Measurements from ENCODE around the gene PABPN1L. TPM values are rescaled to one million over a fixed set of nuclear protein-coding genes. Genes with fewer than 3 reads are reported as not detected.

Gene PABPN1L
- total and polyA plus RNA-seq, 4 experiments from 2014 or later = not detected

DNA sequence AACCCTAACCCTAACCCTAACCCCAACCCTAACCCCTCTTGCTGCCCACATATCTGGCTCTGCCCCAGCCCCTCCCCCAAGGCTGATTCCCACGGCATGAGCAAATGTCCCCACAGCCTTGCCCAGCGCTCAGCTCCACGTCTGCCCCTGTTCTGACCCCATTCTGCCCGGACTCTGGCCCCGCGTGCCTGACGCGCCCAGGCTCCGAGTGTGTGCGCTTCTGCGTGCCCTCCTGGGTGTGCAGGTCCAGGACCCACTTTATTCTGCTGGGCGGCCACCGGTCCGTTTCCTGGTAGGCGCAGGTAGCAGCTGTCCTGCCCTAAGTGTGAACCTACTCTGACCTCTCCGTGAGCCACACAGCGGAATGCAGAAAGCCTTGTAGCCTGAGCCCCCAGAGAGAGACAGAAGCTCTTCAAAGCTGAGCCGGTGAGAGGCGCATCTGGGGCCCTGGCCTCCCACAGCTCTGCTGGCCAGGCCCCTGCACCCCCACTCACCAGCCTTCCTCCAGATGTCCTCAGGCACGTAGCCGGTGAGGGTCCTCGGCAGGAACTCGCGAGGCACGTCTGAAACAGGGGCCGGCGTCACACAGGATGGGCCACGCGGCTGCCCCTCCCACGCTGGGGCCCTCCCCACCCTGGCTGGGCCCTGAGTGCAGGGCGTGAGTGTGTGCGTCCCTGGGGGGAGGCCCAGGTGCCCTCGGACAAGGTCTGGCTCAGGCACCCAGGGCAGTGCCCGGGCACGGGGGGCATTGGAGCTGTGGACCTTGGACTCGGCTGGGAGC lies 14.0 kb upstream of the PABPN1L start:
- H3K36me3 ChIP-seq (ENCODE audit: insufficient read depth, low read length) = no peaks in the 10 kb centered on the region
- peaks cover 0 to 1% (median 0%) of the 10 kb centered on the region in 8 donors for H3K9me3 Mint-ChIP-seq
- intact Hi-C loops (cut with micrococcal nuclease) = no loop called here
- H3K4me3 Mint-ChIP-seq = no peak overlapping the region
- no peak overlapping the region for H3K27ac ChIP-seq (ENCODE audit: low read depth, low read length)
- no peak overlapping the region for H3K4me3 ChIP-seq (ENCODE audit: low read length in 2 of 2)
- no peak for DNase-seq
- H3K9me3 ChIP-seq (ENCODE audit: control insufficient read depth in 1 of 2, low read length in 2 of 2) = no peaks in the 10 kb centered on the region
- H3K27me3 ChIP-seq (ENCODE audit: insufficient read depth, low read length) = no peaks in the 10 kb centered on the region
- peaks cover 2 to 6% (median 4%) of the 10 kb centered on the region in 4 donors for H3K4me1 Mint-ChIP-seq
- no peaks in the 10 kb centered on the region for H3K36me3 Mint-ChIP-seq
- H3K27ac Mint-ChIP-seq = no peak overlapping the region
- H3K4me1 ChIP-seq (ENCODE audit: insufficient read depth, low read length) = no peaks in the 10 kb centered on the region
- POLR2A ChIA-PET (ENCODE audit: partially characterized antibody) = no interaction called here
- peaks cover 0 to 1% of the 10 kb centered on the region in 2 donors for H3K27me3 Mint-ChIP-seq
- CTCF ChIA-PET (ENCODE audit: partially characterized antibody) = no interaction called here

DNA sequence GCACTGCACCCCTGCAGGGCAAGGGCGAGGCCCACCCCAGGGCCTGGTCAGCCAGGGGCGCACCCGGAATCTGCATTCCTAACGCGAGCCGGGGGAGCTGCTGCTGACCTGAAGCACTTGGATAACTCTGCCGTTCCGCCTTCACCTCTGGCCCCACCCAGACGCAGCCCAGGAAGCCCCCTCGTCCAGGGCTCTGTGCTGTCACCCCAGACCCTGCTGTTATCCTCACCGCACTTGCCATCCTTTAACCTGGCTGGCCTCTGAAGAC lies 13.3 kb upstream of the PABPN1L start:
- ChIA-PET CTCF (ENCODE audit: partially characterized antibody) (no interaction called here), POLR2A (ENCODE audit: partially characterized antibody) (no interaction called here)
- H3K9me3 Mint-ChIP-seq = peaks cover 0 to 1% (median 0%) of the 10 kb centered on the region in 8 donors
- Histone ChIP-seq H3K27ac (ENCODE audit: low read depth, low read length) (no peak overlapping the region), H3K36me3 (ENCODE audit: insufficient read depth, low read length) (no peaks in the 10 kb centered on the region), H3K4me3 (ENCODE audit: low read length in 2 of 2) (no peak overlapping the region), H3K27me3 (ENCODE audit: insufficient read depth, low read length) (no peaks in the 10 kb centered on the region), H3K9me3 (ENCODE audit: control insufficient read depth in 1 of 2, low read length in 2 of 2) (no peaks in the 10 kb centered on the region), H3K4me1 (ENCODE audit: insufficient read depth, low read length) (no peaks in the 10 kb centered on the region)
- no peak overlapping the region for H3K4me3 Mint-ChIP-seq
- DNase-seq = no peak
- intact Hi-C loops (cut with micrococcal nuclease) = no loop called here
- H3K36me3 Mint-ChIP-seq = no peaks in the 10 kb centered on the region
- no peak overlapping the region for H3K27ac Mint-ChIP-seq
- H3K4me1 Mint-ChIP-seq = peaks cover 2 to 6% (median 4%) of the 10 kb centered on the region in 4 donors
- H3K27me3 Mint-ChIP-seq = peaks cover 0 to 1% of the 10 kb centered on the region in 2 donors

DNA sequence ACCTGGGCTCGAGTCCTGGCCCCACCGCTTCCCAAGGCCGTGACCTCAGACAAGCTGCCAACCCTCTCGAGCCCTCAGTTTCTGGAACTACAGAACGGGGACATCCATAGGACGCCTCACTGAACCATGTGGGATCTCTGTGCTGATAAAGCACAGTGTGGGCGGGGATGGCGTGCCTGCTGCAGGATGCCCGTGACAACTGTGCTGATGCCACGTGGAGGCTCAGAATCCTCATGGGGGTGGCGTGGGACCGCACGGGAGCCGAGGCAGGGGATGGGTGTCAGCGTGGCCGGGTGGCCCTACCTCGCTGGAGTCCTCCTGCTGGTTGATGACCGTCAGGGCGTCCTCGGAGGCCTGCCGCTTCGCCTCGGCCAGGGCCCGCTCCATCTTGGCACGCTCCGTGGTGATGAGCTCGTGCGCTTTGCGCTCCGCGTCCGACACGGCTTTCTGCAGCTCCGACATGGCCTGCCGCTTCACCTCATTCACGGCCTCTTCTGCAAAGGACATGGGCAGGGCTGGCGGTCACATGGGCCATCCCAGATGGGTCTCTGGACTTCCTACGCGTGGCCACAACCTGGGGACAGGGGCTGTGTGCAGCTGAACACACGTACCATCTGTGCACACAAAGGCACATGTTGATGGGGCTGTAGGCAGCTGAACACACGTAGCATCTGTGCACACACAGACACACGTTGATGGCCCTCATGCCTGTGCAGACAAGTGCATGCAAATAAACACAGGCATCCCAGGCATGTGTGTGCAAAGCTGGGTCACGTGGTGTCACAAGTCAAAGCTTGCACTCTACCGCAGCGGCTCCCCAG lies 12.7 kb upstream of the PABPN1L start:
- POLR2A ChIA-PET (ENCODE audit: partially characterized antibody) = no interaction called here
- H3K9me3 Mint-ChIP-seq = peaks cover 0 to 1% (median 0%) of the 10 kb centered on the region in 8 donors
- intact Hi-C loops (cut with micrococcal nuclease) = no loop called here

DNA sequence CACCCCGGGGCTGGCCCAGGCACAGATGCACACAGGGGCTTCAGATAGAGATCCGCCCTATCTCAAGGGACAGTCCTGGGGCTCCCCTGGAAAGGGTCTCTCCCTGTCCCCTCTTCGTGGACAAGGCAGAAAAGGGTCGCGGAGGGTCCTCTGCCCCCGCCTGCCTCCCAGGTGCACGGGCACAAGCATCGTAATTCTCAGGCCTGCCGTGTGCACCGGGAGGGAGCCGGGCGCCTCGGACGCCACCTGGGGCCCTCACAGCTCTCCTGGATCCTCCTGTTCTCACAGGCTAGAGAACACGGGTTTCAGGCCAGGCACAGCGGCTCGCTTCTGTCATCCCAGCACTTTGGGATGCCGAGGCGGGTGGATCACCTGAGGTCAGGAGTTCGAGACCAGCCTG lies 11.9 kb upstream of the PABPN1L start:
- no peaks in the 10 kb centered on the region for H3K27me3 ChIP-seq (ENCODE audit: insufficient read depth, low read length)
- H3K9me3 ChIP-seq (ENCODE audit: control insufficient read depth in 1 of 2, low read length in 2 of 2) = no peaks in the 10 kb centered on the region
- Mint-ChIP-seq H3K27ac (no peak overlapping the region), H3K27me3 (peaks cover 0 to 1% of the 10 kb centered on the region in 2 donors), H3K4me3 (no peak overlapping the region), H3K36me3 (no peaks in the 10 kb centered on the region), H3K4me1 (peaks cover 2 to 6% (median 4%) of the 10 kb centered on the region in 4 donors), H3K9me3 (peaks cover 0 to 1% (median 0%) of the 10 kb centered on the region in 8 donors)
- ChIA-PET POLR2A (ENCODE audit: partially characterized antibody) (no interaction called here), CTCF (ENCODE audit: partially characterized antibody) (no interaction called here)
- H3K4me3 ChIP-seq (ENCODE audit: low read length in 2 of 2) = no peak overlapping the region
- no peak for DNase-seq
- H3K27ac ChIP-seq (ENCODE audit: low read depth, low read length) = no peak overlapping the region
- intact Hi-C loops (cut with micrococcal nuclease) = no loop called here
- no peaks in the 10 kb centered on the region for H3K4me1 ChIP-seq (ENCODE audit: insufficient read depth, low read length)
- H3K36me3 ChIP-seq (ENCODE audit: insufficient read depth, low read length) = no peaks in the 10 kb centered on the region

More for the DNA sequence above, 12.7 kb upstream of the PABPN1L start:
- Histone ChIP-seq H3K27me3 (ENCODE audit: insufficient read depth, low read length) (no peaks in the 10 kb centered on the region), H3K36me3 (ENCODE audit: insufficient read depth, low read length) (no peaks in the 10 kb centered on the region), H3K4me1 (ENCODE audit: insufficient read depth, low read length) (no peaks in the 10 kb centered on the region), H3K4me3 (ENCODE audit: low read length in 2 of 2) (no peak overlapping the region), H3K9me3 (ENCODE audit: control insufficient read depth in 1 of 2, low read length in 2 of 2) (no peaks in the 10 kb centered on the region), H3K27ac (ENCODE audit: low read depth, low read length) (no peak overlapping the region)
- CTCF ChIA-PET (ENCODE audit: partially characterized antibody) = no interaction called here
- no peak overlapping the region for H3K4me3 Mint-ChIP-seq
- DNase-seq = no peak
- H3K27ac Mint-ChIP-seq = no peak overlapping the region
- H3K4me1 Mint-ChIP-seq = peaks cover 2 to 6% (median 4%) of the 10 kb centered on the region in 4 donors
- H3K27me3 Mint-ChIP-seq = peaks cover 0 to 1% of the 10 kb centered on the region in 2 donors
- no peaks in the 10 kb centered on the region for H3K36me3 Mint-ChIP-seq

DNA sequence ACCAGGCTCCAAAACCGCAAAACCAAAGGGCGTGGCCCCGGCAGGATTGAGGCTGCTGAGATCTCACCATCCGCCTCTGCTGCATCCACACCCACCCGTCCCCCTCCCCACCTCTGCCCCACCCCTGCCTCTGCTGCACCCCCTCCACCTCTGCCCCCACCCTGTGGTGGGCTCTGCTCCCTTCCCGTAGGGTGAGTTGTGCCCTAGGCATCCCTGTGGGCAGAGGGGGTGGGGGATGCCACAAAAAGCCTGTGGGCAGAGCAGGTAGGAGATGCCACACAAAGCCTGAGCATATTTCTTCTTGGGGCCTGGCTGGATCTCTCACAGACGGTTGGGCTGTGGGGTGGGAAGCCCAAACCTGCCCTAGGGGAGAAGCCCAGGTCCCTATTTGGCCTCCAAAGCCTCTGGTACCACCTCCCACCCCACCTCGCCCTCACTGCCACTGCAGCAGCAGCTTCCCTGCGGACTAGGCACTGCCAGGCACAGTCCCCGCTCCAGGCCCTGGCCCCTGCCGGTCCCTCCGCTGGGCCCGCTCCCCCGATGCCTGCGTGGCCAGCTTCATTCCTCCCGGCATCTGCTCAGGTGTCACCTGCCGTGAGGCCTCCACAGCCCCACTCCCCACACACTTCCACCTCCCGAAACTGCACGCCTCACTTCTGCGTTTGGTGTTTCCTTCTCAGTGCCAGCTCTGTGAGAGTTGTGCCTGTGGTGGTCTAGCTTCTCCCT lies 11.3 kb upstream of the PABPN1L start:
- no peaks in the 10 kb centered on the region for H3K36me3 ChIP-seq (ENCODE audit: insufficient read depth, low read length)

DNA sequence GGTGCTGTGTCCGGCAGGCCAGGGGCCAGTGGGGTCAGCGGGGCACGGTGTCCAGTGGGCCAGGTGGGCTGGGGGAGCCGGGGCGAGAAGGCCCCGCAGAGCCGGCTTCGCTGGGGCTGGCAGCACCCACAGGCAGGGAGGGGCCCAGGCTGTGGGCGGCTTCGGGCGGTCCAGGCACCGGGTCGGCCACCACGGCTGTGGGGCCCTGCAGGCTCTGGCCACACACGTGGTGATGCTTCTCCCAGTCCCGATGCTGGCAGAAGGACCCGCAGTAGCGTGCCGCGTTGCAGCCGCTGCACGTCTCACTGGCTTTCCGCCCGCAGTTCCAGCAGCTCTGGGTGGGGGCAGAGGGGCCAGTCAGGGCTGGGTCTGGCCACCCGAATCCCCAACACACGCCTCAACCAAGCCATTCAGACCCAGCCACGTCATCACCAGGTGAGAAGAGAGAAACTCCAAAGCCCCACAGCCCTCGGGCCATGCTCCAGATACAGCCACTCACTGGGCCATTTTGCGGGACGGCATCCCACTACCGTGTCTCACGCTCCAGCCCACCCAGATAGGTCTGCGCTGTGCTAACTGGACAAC lies 10.6 kb upstream of the PABPN1L start:
- no peaks in the 10 kb centered on the region for H3K9me3 ChIP-seq (ENCODE audit: control insufficient read depth in 1 of 2, low read length in 2 of 2)
- H3K4me1 Mint-ChIP-seq = peaks cover 0 to 1% (median under 1%) of the 10 kb centered on the region in 4 donors
- H3K36me3 Mint-ChIP-seq = no peaks in the 10 kb centered on the region
- no peak overlapping the region for H3K4me3 ChIP-seq (ENCODE audit: low read length in 2 of 2)
- no peak overlapping the region for H3K27ac ChIP-seq (ENCODE audit: low read depth, low read length)
- CTCF ChIA-PET (ENCODE audit: partially characterized antibody) = no interaction called here
- no peak for DNase-seq
- POLR2A ChIA-PET (ENCODE audit: partially characterized antibody) = no interaction called here
- intact Hi-C loops (cut with micrococcal nuclease) = no loop called here
- H3K9me3 Mint-ChIP-seq = no peaks in the 10 kb centered on the region
- H3K27me3 Mint-ChIP-seq = peaks cover 0 to 1% of the 10 kb centered on the region in 2 donors
- H3K4me1 ChIP-seq (ENCODE audit: insufficient read depth, low read length) = no peaks in the 10 kb centered on the region
- no peaks in the 10 kb centered on the region for H3K36me3 ChIP-seq (ENCODE audit: insufficient read depth, low read length)
- no peak overlapping the region for H3K27ac Mint-ChIP-seq
- no peak overlapping the region for H3K4me3 Mint-ChIP-seq
- H3K27me3 ChIP-seq (ENCODE audit: insufficient read depth, low read length) = no peaks in the 10 kb centered on the region

More for the DNA sequence above, 11.3 kb upstream of the PABPN1L start:
- Mint-ChIP-seq H3K9me3 (peaks cover 0 to 1% (median 0%) of the 10 kb centered on the region in 8 donors), H3K36me3 (no peaks in the 10 kb centered on the region), H3K4me1 (peaks cover 2 to 6% (median 4%) of the 10 kb centered on the region in 4 donors), H3K27ac (no peak overlapping the region), H3K27me3 (peaks cover 0 to 1% of the 10 kb centered on the region in 2 donors), H3K4me3 (no peak overlapping the region)
- H3K9me3 ChIP-seq (ENCODE audit: control insufficient read depth in 1 of 2, low read length in 2 of 2) = no peaks in the 10 kb centered on the region
- H3K4me3 ChIP-seq (ENCODE audit: low read length in 2 of 2) = no peak overlapping the region
- DNase-seq = no peak
- intact Hi-C loops (cut with micrococcal nuclease) = no loop called here
- H3K27ac ChIP-seq (ENCODE audit: low read depth, low read length) = no peak overlapping the region
- ChIA-PET CTCF (ENCODE audit: partially characterized antibody) (no interaction called here), POLR2A (ENCODE audit: partially characterized antibody) (no interaction called here)
- H3K4me1 ChIP-seq (ENCODE audit: insufficient read depth, low read length) = no peaks in the 10 kb centered on the region
- H3K27me3 ChIP-seq (ENCODE audit: insufficient read depth, low read length) = no peaks in the 10 kb centered on the region

DNA sequence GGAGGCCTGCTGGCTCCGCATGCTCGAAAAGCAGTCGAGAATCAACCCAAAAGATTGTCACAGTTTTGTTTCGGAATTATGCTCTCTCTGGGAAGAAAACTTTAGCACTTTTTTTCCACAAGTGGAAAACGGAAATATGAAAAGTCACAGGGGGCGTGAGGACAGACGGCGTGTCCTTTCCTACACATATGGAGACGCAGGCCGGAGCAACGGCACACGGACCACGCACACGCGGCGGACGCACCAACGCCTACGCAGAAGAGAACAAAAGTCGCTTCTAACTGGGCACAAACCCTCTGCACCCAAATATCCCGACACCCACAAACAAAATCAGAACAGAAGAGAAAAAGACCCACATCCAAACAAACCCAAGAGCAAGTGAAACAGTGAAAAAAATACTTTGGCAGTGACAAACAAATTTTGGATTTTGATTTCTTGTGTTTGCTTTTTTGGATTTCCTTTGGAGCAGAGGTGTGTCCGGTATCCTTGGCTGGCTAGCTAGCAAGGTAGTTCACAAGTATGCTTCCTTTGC lies 9.3 kb upstream of the PABPN1L start:
- DNase-seq = no peak
- Histone ChIP-seq H3K36me3 (ENCODE audit: insufficient read depth, low read length) (no peaks in the 10 kb centered on the region), H3K4me3 (ENCODE audit: low read length in 2 of 2) (no peak overlapping the region), H3K4me1 (ENCODE audit: insufficient read depth, low read length) (no peaks in the 10 kb centered on the region), H3K9me3 (ENCODE audit: control insufficient read depth in 1 of 2, low read length in 2 of 2) (no peaks in the 10 kb centered on the region), H3K27me3 (ENCODE audit: insufficient read depth, low read length) (no peaks in the 10 kb centered on the region), H3K27ac (ENCODE audit: low read depth, low read length) (no peak overlapping the region)
- Mint-ChIP-seq H3K4me3 (no peak overlapping the region), H3K9me3 (no peaks in the 10 kb centered on the region), H3K4me1 (peaks cover 0 to 2% (median under 1%) of the 10 kb centered on the region in 4 donors), H3K27ac (no peak overlapping the region), H3K27me3 (peaks cover 3 to 5% of the 10 kb centered on the region in 2 donors), H3K36me3 (no peaks in the 10 kb centered on the region)
- CTCF ChIA-PET (ENCODE audit: partially characterized antibody) = no interaction called here
- intact Hi-C loops (cut with micrococcal nuclease) = no loop called here
- POLR2A ChIA-PET (ENCODE audit: partially characterized antibody) = no interaction called here

All from CD4-positive, alpha-beta memory T cell (primary cell).